GM19238 (cell line): Measurements from ENCODE around the gene HECTD4.
"Not testable (repeated sequence)": the region's sequence is repeated elsewhere in the genome, so short reads cannot be mapped to it uniquely, and the experiment has no call there.

Experiments
- DNase-seq: peaks from one replicate; pipeline ENCODE4 v3.0.0; 2011; ENCODE audit warnings: low spot score; ENCODE audit not compliant: insufficient read length

The HECTD4 gene

DNA sequence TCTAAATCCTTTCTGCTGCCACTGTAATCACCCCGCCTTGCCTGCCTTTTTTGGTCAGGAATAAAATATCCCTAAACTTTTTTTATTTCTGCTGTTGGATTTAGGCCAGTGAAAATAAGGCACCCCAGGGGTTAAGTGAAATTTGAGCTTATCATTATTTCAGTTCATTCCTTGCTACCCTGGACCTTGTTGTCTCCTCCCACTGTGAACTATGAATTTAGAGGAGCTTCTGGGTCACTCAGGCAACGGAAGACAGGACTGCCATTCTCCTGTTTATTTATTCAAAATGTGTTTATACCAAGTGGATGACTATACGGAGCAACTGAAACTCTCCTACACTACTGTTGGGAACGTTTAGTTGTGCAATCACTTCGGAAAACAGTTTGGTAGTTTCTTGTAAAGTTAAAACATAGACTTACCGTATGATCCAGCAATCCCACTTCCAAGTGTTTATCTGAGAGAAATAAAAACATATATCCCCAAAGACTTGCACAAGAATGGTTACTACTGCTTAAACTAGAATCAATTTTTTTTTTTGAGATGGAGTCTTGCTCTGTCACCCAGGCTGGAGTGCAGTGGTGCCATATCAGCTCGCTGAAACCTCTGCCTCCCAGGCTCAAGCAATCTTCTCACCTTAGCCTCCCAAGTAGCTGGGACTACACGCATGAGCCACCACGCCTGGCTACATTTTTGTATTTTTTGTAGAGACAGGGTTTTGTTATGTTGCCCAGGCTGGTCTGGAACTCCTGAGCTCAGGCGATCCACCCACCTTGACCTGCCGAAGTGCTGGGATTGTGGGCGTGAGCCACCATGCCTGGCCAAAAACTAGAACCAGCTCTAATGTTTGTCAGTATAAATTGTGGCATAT lies 259.2 kb downstream of the HECTD4 start:
- DNase-seq: no peak

DNA sequence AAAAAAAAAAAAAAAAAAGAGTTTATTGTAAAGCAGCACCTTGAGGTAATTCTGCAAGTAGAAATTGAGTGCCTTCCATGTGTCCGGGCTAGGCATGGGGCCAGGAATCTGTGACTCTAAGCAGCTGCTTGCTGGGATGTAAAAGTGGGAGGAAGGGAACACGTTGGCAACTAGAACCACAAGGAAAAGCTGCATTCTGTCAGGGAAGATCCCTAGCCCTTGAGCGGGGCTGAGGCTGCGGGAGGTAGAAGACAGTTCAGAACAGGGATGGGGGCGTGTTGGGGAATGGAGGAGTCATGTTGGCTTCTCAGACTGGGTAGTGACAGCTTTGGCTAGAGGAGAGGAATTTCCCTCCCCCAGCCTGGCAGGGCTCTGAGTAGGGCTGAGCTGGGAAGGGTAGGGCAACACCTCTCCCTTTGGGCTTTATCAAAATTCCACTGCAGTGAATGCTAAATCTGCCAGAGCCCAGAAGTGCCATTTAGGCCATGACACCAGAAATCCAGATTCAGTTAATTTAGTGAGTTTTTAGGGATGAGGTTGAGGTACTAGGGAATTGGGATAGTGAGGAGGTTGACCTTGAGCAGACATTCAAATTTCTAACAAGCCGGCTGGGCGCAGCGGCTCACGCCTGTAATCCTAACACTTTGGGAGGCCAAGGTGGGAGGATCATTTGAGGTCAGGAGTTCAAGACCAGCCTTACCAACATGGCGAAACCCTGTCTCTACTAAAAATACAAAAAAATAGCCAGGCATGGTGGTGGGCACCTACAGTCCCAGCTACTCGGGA lies 260.3 kb downstream of the HECTD4 start:
- DNase-seq: no peak

DNA sequence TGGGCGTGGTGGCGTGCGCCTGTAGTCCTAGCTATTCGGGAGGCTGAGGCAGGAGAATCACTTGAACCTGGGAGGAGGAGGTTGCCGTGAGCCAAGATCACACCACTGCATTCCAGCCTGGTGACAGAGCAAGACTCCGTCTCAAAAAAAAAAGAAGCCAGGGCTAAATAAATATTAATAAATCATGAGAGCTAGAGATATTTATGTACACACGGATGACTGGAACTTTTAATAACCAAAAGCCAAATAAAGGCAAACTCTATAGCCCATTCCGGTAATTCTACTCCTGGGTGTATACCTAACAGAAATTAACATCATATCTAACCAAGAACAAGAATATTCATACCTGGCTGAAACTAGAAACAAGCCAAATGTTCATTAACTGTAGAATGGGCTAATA lies 264.5 kb downstream of the HECTD4 start:
- no peak for DNase-seq

DNA sequence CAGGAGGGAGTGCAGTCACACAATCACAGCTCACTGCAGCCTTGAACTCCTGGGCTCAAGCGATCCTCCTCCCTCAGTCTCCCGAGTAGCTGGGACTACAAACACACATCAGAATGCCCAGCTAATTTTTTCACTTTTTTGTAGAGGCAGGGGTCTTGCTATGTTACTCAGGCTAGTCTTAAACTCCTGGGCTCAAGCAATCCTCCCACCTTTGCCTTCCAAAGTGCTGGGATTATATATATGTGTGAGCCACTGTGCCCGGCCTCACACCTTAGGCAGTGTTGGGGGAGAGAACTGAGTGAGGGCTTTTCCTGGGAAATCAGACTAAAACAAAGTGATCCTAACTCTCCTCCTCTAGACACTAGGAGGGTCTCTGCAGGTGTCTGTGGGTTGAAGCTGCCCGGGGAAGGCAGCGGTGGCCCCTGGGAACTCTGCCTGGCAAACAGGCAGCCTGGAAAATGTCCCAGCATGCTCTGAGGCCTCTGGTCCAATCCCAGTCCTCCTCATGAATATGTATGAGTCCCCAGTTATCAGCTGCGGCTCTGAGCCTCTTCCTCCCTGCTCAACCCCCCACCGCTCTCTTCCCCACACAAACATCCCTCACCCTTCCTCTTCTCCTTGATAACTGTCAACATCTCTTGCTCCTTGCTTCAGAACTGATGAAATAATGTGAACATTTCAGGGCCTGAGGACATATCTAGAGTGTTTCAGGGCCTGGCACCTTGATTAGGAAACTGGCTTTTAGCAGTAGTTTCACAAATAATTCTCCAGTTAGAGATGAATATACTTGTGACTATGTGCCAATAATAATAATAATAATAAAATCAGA lies 265.8 kb downstream of the HECTD4 start:
- no peak for DNase-seq

DNA sequence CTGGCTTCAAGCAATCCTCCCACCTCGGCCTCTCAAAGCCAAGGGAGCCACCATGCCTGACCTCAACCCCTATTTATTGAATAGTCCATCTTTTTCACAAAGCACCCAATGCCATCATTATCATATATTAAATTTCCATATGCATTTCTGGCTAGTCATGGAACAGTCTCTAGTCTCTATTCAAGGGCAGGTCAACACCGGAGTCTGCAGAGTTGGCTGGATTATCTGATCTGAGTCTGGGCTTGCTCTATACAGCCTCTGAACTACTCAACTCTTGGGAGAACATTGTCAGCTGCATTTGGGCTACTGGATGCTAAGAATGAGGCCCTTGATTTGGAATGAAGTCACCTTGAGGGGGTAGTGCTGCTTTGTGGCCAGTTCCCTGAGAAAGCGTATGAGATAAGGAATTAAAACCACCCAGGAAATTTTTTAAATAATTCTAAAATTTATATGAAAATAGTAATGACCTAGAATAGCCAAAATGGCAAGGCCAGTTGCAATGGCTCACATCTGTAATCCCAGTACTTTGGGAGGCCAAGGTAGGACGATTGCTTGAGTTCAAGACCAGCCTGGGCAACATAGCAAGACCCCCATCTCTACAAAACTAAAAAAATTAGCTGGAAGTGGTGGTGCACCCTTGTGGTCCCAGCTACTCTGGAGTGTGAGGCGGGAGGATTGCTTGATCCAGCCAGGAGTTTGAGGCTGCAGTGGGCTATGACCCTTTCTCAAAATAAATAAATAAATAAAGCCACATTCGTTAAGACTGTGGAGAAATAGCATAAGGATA lies 266.8 kb downstream of the HECTD4 start:
- DNase-seq: no peak

DNA sequence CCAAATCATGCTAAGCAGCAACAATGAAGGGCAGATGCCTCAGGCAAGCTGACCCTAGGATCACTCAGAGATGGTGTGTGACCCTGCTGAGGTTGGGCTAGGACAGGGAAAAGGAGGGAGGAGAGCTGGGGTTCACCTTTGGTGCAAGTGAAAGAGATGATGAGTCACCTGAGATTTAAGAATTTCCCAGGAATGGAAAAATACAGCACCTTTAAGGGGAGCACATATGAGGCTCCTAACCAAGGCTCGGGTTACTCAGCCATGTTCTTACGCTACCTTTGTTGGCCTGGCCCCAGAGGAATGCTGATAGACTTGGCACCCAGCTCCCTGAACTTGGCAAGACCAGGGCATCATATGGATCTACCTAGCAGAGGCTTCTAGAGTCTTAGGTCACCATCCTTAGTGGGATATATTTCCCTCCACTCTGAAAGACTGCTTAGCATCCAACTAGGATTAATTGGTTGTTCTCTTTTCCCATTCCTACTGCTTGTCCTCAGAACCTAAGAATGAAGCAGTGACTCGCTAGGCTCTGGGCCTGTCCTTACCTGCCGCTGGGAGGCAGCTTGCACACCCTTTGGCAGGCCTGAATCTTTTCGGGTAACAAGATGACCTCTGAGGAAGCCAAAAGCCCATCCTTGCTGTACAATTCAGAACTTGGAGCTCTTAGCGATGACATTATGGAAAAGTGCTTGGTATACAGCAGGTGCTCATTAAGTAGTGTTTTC lies 269.7 kb downstream of the HECTD4 start:
- no peak for DNase-seq

DNA sequence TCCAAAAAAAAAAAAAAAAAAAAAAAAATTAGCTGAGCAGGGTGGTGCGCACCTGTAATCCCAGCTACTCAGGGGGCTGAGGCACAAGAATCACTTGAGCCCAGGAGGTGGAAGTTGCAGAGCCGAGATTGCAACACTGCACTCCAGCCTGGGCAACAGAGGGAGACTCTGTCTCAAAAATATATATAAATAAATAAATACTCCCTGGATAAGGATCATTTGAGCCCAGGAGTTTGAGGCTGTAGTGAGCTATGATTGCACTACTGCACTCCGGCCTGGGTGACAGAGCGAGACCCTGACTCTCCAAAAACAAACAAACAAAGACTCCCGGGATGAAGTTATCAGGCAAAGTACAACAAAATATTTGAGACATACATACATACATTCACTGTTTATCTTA lies 270.3 kb downstream of the HECTD4 start:
- DNase-seq: no peak

DNA sequence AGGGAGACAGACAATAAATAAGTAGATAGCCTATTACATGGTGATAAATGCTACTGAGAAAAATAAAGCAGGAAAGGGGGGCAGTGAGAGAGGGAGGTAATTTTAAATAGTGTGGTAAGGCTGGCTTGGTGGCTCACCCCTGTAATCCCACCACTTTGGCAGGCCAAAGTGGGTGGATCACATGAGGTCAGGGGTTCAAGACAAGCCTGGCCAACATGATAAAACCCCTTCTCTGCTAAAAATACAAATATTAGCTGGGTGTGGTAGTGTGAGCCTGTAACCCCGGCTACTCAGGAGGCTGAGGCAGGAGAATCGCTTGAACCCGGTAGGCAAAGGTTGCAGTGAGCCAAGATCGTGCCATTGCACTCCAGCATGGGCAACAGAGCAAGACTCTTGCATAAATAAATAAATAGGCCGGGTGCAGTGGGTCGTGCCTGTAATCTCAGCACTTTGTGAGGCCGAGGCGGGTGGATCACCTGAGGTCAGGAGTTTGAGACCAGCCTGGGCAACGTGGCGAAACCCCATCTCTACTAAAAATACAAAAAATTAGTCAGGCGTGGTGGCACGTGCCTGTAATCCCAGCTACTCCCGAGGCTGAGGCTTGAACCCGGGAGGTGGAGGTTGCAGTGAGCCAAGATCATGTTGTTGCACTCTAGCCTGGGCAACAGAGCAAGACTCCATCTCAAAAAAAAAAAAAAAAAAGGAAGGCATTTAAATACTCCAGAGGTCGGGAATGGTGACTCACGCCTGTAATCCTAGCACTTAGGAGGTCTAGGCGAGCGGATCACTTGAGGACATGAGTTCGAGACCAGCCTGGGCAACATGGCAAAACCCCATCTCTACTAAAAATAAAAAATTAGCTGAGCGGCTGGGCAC lies 271.2 kb downstream of the HECTD4 start:
- not testable (repeated sequence) for DNase-seq
